ENCODE data around the gene CCSER1. TPM values are rescaled to one million over a fixed set of nuclear protein-coding genes. Genes with fewer than 3 reads are reported as not detected.

The CCSER1 gene
- total and polyA plus RNA-seq, 4 donors: 0.18 to 2.3 (median 1.2) TPM

DNA sequence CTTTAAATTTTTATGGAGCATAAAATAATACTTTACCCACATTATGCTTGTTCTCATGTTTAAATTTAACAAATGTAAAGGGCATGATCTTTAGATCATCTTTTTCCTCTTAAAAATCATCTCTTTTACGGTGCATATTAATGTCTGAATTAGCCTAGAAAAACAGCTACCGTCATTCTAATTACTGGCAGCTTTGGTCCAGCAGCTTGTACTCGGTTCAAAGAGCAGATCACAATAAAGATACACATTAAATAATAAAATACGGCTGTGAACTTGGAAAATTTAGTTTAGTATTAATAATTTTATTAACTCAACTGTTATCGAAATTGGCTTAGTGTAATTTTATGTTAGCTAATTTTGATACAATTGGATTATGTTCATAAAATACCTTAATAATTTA, 19.1 kb downstream of the CCSER1 start:
- Histone ChIP-seq H3K4me1 (ENCODE audit: control insufficient read depth in 4 of 4, insufficient read depth in 4 of 4, low read length in 3 of 4) (no peaks in the 10 kb centered on the region), H3K27me3 (ENCODE audit: control insufficient read depth in 4 of 4, insufficient read depth in 4 of 4, low read length in 3 of 4) (no peaks in the 10 kb centered on the region), H3K9ac (ENCODE audit: low read depth in 1 of 2, low read length in 2 of 2) (no peak overlapping the region), H3K36me3 (ENCODE audit: control insufficient read depth in 4 of 4, insufficient read depth in 3 of 4, low read depth in 1 of 4, low read length in 3 of 4) (no peaks in the 10 kb centered on the region), H3K9me3 (ENCODE audit: control insufficient read depth in 4 of 4, low read length in 3 of 4) (no peaks in the 10 kb centered on the region), H3K4me3 (ENCODE audit: low read depth in 1 of 3, low read length in 3 of 3) (no peak overlapping the region), H3K27ac (ENCODE audit: low read depth in 1 of 2, low read length in 2 of 2) (no peak overlapping the region)
- no peak for DNase-seq (ENCODE audit: low spot score)
- 79% methylated on average over 5 of the region's 5 CpGs for WGBS
- no peak for TF ChIP-seq YY1 (IDR thresholded peaks at IDR 0.05)
- no peak for TF ChIP-seq EGR1 (IDR thresholded peaks at IDR 0.05; ENCODE audit: low read depth in 2 of 2)
- TF ChIP-seq JUND (IDR thresholded peaks at IDR 0.05): no peak
- TF ChIP-seq, protein P1, sequence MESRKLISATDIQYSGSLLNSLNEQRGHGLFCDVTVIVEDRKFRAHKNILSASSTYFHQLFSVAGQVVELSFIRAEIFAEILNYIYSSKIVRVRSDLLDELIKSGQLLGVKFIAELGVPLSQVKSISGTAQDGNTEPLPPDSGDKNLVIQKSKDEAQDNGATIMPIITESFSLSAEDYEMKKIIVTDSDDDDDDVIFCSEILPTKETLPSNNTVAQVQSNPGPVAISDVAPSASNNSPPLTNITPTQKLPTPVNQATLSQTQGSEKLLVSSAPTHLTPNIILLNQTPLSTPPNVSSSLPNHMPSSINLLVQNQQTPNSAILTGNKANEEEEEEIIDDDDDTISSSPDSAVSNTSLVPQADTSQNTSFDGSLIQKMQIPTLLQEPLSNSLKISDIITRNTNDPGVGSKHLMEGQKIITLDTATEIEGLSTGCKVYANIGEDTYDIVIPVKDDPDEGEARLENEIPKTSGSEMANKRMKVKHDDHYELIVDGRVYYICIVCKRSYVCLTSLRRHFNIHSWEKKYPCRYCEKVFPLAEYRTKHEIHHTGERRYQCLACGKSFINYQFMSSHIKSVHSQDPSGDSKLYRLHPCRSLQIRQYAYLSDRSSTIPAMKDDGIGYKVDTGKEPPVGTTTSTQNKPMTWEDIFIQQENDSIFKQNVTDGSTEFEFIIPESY (IDR thresholded peaks at IDR 0.05): no peak
- no peak for TF ChIP-seq TAF1 (conservative IDR thresholded peaks at IDR 0.05)
- no peak for TF ChIP-seq FOXA2 (IDR thresholded peaks at IDR 0.05)
- TF ChIP-seq NR2F2 (IDR thresholded peaks at IDR 0.05): no peak

- Histone ChIP-seq H3K27me3 (ENCODE audit: control insufficient read depth in 4 of 4, insufficient read depth in 4 of 4, low read length in 3 of 4) (no peaks in the 10 kb centered on the region), H3K27ac (ENCODE audit: low read depth in 1 of 2, low read length in 2 of 2) (no peak overlapping the region), H3K36me3 (ENCODE audit: control insufficient read depth in 4 of 4, insufficient read depth in 3 of 4, low read depth in 1 of 4, low read length in 3 of 4) (no peaks in the 10 kb centered on the region), H3K9ac (ENCODE audit: low read depth in 1 of 2, low read length in 2 of 2) (no peak overlapping the region), H3K9me3 (ENCODE audit: control insufficient read depth in 4 of 4, low read length in 3 of 4) (no peaks in the 10 kb centered on the region), H3K4me3 (ENCODE audit: low read depth in 1 of 3, low read length in 3 of 3) (no peak overlapping the region), H3K4me1 (ENCODE audit: control insufficient read depth in 4 of 4, insufficient read depth in 4 of 4, low read length in 3 of 4) (no peaks in the 10 kb centered on the region)
- no peak for TF ChIP-seq NR2F2 (IDR thresholded peaks at IDR 0.05)
- TF ChIP-seq FOXA1 (IDR thresholded peaks at IDR 0.05): no peak
- no peak for TF ChIP-seq FOXA2 (IDR thresholded peaks at IDR 0.05)
- TF ChIP-seq SP1 (IDR thresholded peaks at IDR 0.05): no peak
- no peak for TF ChIP-seq YY1 (IDR thresholded peaks at IDR 0.05)
- TF ChIP-seq, protein P1 (IDR thresholded peaks at IDR 0.05): no peak
- TF ChIP-seq ATF3 (IDR thresholded peaks at IDR 0.05): no peak
- no peak for TF ChIP-seq HNF4A (conservative IDR thresholded peaks at IDR 0.05)
- TF ChIP-seq JUND (IDR thresholded peaks at IDR 0.05): no peak
- TF ChIP-seq HNF4G (IDR thresholded peaks at IDR 0.05): no peak
- WGBS: 79% methylated on average over 2 of the region's 2 CpGs
- no peak for DNase-seq (ENCODE audit: low spot score)
Observed at GRCh38 chr4:90148574-90149148, 21.5 kb downstream of the CCSER1 start.

DNA sequence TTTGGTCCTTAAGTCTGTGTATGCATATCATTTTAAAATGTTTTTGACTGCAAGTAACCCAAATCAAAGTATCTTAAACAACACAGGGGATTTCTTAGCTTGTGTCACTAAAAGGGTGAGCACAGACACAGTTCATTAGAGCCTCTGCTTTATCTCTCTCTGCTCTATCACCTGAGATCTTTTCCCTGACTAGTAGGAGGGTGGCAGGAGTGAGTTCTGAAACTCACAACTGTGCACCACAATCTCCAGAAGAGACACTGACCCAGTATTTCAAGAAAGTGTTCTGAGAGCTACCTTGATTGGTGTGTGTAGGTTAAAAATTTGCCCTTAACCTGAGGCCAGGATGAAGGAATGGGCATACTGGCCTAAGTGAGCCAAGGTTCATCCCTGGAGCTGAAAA, 24.8 kb downstream of the CCSER1 start:
- no peaks in the 10 kb centered on the region for H3K36me3 ChIP-seq (ENCODE audit: control insufficient read depth in 4 of 4, insufficient read depth in 3 of 4, low read depth in 1 of 4, low read length in 3 of 4)
- DNase-seq (ENCODE audit: low spot score): no peak
- no peak overlapping the region for H3K4me3 ChIP-seq (ENCODE audit: low read depth in 1 of 3, low read length in 3 of 3)
- no peak overlapping the region for H3K27ac ChIP-seq (ENCODE audit: low read depth in 1 of 2, low read length in 2 of 2)
- H3K9ac ChIP-seq (ENCODE audit: low read depth in 1 of 2, low read length in 2 of 2): no peak overlapping the region
- no peaks in the 10 kb centered on the region for H3K27me3 ChIP-seq (ENCODE audit: control insufficient read depth in 4 of 4, insufficient read depth in 4 of 4, low read length in 3 of 4)
- H3K4me1 ChIP-seq (ENCODE audit: control insufficient read depth in 4 of 4, insufficient read depth in 4 of 4, low read length in 3 of 4): no peaks in the 10 kb centered on the region
- H3K9me3 ChIP-seq (ENCODE audit: control insufficient read depth in 4 of 4, low read length in 3 of 4): no peaks in the 10 kb centered on the region
- TF ChIP-seq RAD21 (IDR thresholded peaks at IDR 0.05): no peak
- TF ChIP-seq FOXA2 (IDR thresholded peaks at IDR 0.05): no peak
- TF ChIP-seq HNF4G (IDR thresholded peaks at IDR 0.05): no peak
- no peak for TF ChIP-seq RXRA (IDR thresholded peaks at IDR 0.05)
- no peak for TF ChIP-seq HNF4A (conservative IDR thresholded peaks at IDR 0.05)
- TF ChIP-seq, protein P1 (IDR thresholded peaks at IDR 0.05): no peak
- no peak for TF ChIP-seq TAF1 (conservative IDR thresholded peaks at IDR 0.05)
- no peak for TF ChIP-seq ATF3 (IDR thresholded peaks at IDR 0.05)
- TF ChIP-seq SP1 (IDR thresholded peaks at IDR 0.05): no peak
- TF ChIP-seq REST (IDR thresholded peaks at IDR 0.05): no peak
- TF ChIP-seq FOXA1 (IDR thresholded peaks at IDR 0.05): no peak
- TF ChIP-seq, protein P2, sequence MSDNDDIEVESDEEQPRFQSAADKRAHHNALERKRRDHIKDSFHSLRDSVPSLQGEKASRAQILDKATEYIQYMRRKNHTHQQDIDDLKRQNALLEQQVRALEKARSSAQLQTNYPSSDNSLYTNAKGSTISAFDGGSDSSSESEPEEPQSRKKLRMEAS (IDR thresholded peaks at IDR 0.05): no peak
- no peak for TF ChIP-seq EGR1 (IDR thresholded peaks at IDR 0.05; ENCODE audit: low read depth in 2 of 2)
- no peak for TF ChIP-seq JUND (IDR thresholded peaks at IDR 0.05)

All from liver (tissue), 9 donors.